Fibroblast of the aortic adventitia (primary cell): ENCODE measurements around the gene SQSTM1. TPM values are rescaled to one million over a fixed set of nuclear protein-coding genes. Genes with fewer than 3 reads are reported as not detected.

Experiments
- DNase-seq: peaks from one replicate; pipeline ENCODE4 v3.0.0-alpha.2; 2010; ENCODE audit warnings: low read depth
- H3K4me3 ChIP-seq: 2 replicates; pipeline ENCODE4 v1.5.1; 2011; ENCODE audit warnings: low read depth, mild to moderate bottlenecking, control low read depth, low read length, moderate library complexity
- small RNA-seq: library from RNA; depleted of rRNA; stranded (forward); fragments of <200 nt; gene quantifications from one replicate; pipeline ENCODE3, GENCODE V24; 2012
- total RNA-seq: library from RNA; depleted of rRNA; stranded (reverse); fragments of >200 nt; gene quantifications from 2 replicates; pipeline ENCODE4 v1.2.3, GENCODE V29; 2012; ENCODE audit warnings: low replicate concordance
- TF ChIP-seq, protein P1 (sequence below): IDR thresholded peaks from 2 replicates; pipeline ENCODE4 v1.5.1; 2011; ENCODE audit warnings: mild to moderate bottlenecking, low read length, control low read depth, inconsistent platforms; ENCODE audit not compliant: insufficient read depth

Gene SQSTM1
- total RNA-seq, 1 donor = 596 TPM

DNA sequence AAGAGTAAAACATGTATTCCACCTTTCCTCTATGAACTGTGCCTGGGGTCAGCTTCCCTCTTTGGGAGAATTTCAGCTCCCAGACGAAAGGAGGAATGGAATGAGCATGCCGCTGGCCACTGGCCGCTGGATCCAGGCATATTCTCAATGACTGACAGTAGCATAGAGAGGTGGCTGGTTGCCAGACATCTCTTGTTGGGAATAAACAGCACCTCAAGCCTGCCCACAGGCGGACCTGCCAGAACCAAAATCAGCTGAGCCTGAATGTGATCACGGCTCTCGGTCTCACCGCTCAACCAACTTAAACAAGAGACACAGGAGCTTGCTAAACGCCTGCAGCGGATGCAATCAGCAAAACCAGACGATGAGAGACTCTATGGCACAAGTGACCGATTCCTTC lies 66.4 kb downstream of the SQSTM1 start:
- TF ChIP-seq, protein P1, sequence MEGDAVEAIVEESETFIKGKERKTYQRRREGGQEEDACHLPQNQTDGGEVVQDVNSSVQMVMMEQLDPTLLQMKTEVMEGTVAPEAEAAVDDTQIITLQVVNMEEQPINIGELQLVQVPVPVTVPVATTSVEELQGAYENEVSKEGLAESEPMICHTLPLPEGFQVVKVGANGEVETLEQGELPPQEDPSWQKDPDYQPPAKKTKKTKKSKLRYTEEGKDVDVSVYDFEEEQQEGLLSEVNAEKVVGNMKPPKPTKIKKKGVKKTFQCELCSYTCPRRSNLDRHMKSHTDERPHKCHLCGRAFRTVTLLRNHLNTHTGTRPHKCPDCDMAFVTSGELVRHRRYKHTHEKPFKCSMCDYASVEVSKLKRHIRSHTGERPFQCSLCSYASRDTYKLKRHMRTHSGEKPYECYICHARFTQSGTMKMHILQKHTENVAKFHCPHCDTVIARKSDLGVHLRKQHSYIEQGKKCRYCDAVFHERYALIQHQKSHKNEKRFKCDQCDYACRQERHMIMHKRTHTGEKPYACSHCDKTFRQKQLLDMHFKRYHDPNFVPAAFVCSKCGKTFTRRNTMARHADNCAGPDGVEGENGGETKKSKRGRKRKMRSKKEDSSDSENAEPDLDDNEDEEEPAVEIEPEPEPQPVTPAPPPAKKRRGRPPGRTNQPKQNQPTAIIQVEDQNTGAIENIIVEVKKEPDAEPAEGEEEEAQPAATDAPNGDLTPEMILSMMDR = no peak
- DNase-seq = no peak
- no peak overlapping the region for H3K4me3 ChIP-seq

Small RNAs within 50 kb of the gene (small RNA-seq; reads per million reads assigned to genes)
- gene MIR1229 (not detected), gene RF00019 (not detected)

Other genes starting within 250 kb of the SQSTM1 start
- gene HNRNPH1, start 197.2 kb upstream of the SQSTM1 start, total RNA-seq = 397 and 968 TPM in 2 replicates
- not detected in 2 replicates for gene CBY3, start 139.9 kb upstream of the SQSTM1 start, total RNA-seq
- 645 and 1,866 TPM in 2 replicates for gene CANX, start 121.9 kb upstream of the SQSTM1 start, total RNA-seq
- gene MAML1, start 88.1 kb upstream of the SQSTM1 start, total RNA-seq = 4.7 and 9.9 TPM in 2 replicates
- 1.5 and 3.3 TPM in 2 replicates for gene LTC4S, start 26.9 kb upstream of the SQSTM1 start, total RNA-seq
- 106 and 141 TPM in 2 replicates for gene MGAT4B, start 14.0 kb upstream of the SQSTM1 start, total RNA-seq
- gene MRNIP, start 37.9 kb downstream of the SQSTM1 start, total RNA-seq = 3.5 and 11.0 TPM in 2 replicates
- gene TBC1D9B, start 87.0 kb downstream of the SQSTM1 start, total RNA-seq = 63.7 and 70.9 TPM in 2 replicates